Activated CD4-positive, alpha-beta T cell treated with anti-CD3 and anti-CD28 coated beads, Interleukin-2, amount 50 U/mL, for 1 hour (primary cell): Measurements from ENCODE around the gene CHMP2A.

Experiments used
- DNase-seq: peaks from one replicate; pipeline ENCODE4 v3.0.0-alpha.2; 2020

Gene CHMP2A

DNA sequence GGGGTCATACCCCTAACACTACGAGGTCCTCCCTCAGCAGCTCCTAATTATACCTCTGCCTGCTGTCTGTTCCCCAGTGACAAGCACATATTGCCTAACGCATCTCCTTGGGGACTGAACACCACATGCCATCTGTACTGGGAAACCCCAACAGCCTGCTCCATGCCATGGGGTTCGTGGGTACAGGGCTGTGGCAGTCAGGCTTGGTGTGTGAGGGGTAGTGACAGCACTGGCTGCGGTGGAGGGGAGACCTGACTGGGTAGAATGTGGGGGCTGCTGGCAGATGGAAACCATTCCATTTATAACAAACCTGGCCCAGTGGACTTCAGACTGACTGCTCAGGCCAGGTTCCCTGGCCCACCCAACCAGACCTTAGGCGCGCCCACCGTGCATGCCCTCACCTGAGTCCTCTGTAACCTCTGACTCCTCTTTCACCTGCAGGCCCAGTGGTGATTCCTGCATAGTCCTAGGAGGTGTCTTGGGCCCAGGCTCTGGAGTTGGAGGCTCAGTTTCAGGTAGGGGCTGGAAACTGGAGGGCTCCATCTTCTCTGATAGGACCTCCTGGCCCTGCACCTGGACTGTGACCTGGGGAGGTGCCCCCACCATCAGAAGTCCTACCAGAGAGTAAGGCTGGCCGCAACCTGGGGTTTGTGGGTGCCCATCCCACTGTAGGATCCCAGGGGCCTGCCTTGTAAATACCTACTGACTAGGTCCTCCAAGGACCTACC lies 15.2 kb upstream of the CHMP2A start:
- no peak for DNase-seq

DNA sequence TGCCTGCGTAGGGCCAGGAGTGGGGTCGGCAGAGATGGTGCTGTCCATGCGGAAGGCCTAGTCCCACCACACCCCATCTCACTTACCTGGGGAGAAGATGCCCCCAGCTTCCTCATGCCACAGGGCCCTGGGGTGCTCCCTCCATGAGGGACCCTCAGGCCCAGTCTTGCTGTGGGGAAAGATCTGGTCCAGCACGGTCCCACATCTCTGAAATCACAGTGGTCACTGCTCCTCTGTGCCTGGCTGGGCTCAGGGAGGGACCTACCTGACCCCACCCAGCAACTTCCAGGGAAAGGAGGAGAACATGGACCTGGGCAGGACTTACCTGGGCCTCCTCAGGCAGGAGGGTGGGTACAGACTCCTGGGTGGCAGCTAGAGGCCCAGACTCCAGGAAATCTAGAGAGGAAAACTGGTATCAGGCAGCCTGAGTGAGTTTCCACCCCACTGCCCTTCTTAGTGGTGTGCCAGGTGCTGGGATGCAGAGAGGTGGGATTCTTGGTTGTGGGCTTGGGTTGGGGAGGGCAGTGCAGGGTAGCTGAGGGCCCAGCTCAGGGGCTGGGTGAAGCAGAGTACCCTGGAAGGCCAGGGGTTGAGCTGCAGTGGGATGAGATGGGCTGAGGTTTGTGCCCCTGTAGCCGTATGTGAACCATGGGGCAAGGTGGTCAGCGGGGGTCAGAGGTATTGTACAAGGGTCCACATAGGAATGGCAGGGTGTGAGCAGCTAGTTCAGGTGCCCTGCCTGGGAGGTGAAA lies 14.5 kb upstream of the CHMP2A start:
- no peak for DNase-seq

DNA sequence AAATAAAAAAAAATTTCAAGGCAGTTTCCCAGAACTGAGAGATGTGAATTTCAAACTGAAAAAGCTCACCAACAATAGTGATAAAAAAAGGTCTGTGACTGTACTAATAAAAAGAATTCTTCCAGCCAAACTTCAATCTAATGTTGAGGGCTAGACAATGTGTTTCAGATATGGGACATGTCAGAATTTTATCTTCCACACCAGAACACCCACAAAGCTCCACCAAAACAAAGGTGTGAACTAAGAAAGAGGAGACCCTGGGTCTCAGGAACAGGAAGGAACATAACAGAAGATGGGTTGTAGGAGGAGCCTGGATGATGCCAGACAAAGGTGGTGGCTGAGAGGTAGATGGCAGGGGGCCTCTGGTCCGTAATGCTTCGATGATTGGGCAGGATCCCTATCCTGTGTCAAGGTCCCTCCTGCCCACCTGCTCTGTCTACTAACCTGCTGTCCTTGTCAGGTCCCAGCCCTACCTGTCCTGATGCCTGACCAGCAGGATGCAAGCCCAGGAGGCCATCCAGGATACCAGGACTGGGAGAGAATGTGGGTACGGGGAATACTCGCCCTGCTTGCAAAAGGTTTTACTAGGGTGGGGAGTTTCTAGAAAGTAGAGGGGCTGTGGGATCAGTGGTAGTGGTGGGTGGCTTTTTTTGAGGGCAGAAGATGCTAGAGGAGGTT lies 13.7 kb upstream of the CHMP2A start:
- no peak for DNase-seq

DNA sequence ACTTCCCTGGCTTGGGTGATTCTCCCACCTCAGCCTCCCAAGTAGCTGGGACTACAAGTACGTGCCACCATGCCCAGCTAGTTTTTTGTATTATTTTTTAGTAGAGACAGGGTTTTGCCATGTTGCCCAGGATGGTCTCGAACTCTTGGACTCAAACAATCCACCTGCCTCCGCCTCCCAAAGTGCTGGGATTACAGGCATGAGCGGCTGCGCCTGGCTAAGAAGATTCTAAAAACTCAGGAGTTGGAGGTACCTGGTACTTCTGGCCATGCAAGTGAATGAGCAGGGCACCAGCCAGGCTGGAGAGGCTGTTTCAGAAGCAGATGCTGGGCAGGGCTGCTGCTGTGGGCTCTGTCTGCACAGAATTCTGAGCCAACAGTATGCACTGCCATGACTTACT lies 12.1 kb upstream of the CHMP2A start:
- DNase-seq: no peak

DNA sequence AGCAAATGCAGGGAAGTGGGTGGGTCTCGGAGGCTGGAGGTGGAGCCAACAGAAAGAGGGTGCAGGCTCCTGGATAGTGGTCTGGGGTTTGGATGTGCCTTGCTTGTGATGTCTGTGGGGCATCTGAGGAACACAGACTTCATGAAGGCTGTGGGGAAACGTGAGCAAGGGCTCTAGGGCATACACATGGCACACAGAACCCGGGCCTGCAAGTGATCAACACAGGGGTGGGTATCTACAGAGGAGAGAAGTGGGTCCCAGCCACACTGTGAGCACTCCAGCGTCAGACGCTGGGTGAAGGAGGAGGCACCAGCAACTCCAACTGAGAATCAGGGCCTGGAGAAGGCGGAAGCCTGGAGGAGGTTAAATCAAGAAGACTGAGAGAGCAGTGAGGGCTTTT lies 8.9 kb upstream of the CHMP2A start:
- no peak for DNase-seq

DNA sequence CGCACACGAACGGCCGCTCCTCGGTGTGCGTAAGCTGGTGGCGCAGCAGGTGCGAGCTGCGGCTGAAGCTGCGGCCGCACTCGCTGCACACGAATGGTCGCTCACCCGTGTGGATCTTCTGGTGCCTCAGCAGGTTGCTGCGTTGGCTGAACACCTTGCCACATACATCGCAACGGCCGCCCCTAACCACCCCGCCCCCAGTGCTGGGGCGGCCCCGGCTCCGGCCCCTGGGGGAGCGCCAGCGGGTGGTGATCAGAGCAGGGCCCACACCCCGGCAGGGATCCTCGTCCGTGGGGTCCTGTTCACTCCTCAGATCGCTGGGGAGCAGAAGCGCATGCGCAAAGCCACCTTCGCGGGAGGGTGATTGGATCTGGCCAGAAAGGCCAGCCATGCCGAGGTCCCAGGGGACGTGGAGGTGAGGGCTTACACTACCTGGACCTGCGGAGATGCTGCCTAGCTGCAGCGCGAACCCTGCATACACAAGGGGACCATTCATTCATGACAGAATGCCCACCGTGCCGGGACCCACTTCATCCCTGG lies 8.2 kb upstream of the CHMP2A start:
- no peak for DNase-seq

DNA sequence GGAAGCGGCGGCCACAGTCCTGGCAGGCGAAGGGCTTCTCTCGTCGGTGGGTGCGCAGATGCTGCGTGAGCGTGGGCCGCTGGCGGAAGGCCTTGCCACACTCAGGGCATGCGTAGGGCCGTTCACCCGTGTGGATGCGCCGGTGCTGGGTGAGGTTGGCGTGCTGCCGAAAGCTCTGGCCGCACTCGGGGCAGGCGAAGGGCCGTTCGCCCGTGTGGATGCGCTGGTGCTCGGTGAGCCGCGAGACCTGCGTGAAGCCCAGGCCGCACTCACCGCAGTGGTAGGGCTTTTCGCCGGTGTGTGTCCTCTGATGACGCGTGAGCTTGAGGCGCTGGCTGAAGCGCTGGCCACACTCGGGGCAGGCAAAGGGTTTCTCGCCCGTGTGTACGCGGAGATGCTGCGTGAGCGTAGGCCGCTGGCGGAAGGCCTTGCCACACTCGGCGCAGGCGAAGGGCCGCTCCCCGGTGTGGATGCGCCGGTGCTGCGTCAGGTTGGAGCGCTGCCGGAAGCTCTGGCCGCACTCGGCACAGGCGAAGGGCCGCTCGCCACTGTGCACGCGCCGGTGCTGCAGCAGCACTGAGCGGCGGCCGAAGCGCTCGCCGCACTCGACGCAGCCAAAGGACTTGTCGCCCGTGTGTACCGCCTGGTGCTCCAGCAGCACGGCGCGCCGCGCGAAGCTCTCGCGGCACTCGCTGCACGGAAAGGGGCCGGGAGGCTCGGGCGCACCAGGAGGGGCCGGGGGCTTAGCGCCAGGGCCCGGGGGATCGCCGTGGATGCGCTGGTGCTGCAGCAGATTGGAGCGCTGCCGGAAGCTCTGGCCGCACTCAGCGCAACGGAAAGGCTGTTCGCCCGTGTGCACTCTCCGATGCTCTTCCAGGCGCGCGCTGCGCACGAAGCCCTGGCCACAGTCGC lies 7.5 kb upstream of the CHMP2A start:
- DNase-seq: no peak

DNA sequence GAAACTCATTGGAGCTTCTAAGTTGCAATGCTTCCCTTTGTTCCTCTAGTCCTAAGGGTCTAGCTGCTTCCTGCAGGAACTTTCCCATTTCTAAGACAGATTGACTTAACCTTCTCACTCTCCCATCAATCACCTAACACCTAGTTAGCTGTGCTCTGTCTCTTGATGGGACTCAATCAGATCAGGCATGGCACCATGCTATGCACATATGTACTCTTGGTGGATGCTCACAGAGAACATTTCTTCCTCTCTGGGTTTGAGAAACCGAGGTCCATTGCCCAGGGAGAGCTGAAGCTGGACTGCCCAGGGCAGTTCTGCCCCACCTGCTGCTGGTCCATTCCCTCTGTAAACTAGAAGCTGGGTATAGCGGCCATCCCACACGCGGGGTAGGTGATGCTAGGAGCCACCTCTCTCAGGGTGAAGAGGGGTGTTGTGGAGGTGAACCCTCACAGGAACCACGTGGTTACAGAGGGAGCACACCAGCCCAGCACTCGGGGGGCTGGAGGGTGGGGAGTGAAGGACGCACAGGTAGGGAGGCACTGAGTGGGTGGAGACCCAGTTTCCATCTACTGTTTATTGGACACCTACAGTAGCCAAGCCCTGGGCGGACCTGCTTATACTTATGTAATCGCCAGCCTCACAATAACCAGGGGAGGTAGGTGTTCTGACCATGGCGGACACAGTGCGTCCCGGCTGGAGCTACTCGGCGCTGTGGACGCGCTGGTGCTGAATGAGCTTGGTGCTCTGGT lies 6.6 kb upstream of the CHMP2A start:
- DNase-seq: no peak

DNA sequence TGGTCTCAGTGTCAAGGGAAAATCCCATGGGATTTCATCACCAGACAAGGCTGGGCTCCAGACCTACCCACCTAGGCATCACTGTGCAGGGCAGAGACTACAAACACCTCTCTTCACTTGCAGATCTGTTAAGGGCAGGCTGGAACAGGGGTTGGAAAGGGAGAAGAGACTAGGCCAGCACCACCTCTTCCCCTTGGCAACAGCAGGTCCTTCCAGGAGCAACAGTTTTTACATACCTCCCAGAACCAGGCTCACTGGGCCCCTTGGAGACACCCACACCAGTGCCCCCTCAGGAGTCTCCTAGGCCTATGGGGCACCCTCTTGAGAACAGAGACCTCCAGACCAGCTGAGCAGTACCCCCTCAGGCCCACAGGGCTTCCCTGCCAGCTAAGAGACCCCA lies 6.0 kb upstream of the CHMP2A start:
- DNase-seq: no peak

DNA sequence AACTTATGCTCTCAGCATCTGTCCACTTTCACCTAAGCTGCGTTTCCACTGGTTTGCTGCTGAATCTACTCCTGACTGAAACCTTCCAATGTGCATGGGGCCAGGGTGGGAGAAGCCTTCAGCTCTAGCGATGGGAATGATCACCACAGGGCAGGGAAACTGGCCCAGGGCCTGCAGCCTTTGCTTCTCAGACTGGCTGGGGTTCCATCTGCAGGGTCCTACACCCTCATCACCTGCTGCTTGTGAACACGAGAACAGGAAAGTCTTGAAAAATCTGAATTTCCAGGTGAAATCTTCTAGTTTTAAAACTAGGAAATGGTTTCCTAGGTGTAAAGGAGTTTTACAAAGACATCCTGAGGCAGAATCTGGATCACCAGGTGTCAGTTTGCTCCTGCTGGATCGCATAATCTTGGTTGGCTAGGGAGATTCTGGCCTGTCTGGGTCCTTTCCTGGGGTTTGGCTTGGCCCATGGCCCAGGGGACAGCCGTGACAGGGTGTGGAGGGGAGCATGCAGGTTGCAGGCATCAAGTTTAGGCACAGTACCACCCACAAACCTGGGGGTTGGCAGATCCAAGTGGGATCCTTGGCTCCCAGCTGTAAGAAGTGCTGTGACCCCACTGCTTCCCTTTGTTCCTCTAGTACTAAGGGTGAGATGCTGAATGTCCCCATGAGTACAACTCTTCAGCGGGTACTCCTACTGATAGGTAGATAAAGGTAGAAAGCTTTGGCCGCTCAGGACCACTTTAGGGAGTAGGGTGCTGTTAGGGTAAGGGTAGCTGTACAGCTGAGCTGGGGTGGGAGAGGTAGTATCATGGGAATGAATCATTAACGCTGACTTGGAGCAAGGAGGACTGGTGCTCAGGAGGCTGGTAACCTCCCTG lies 5.3 kb upstream of the CHMP2A start:
- no peak for DNase-seq

DNA sequence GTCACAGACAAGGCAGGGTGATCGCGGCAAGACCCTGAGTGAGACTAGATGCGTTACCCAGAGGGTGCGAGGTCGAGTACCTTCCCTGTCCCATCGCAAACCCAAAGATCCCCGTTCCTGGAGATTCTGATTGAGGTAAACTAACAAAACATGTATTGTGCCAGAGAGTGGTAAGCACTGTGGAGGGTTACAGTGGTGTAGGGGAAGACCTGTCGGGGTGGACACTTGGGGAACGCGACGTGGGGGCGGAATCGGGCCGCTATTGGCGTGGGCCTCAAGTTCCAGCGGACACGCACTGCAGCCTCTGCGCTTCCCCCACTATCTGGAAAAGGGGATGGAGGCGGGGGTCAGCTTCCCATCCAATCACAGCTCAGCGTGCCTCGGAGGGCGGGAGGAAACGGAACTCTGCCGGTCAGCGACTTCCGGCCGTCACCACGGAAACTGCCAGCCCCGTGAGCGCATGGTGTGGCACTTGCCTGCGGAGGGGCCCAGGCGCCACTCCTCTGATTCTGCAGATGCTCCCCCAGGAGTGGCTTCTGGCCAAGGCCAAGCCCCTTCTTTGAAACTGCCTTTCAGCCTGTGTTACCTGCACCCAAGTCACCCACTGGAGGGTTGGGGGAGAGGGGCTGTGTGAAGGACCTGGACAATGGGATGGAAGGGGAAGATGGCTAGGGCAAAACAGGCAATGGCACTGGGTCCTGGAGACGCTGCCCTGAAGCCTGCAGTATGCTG lies 4.5 kb upstream of the CHMP2A start:
- peak; percentile 41 for DNase-seq

DNA sequence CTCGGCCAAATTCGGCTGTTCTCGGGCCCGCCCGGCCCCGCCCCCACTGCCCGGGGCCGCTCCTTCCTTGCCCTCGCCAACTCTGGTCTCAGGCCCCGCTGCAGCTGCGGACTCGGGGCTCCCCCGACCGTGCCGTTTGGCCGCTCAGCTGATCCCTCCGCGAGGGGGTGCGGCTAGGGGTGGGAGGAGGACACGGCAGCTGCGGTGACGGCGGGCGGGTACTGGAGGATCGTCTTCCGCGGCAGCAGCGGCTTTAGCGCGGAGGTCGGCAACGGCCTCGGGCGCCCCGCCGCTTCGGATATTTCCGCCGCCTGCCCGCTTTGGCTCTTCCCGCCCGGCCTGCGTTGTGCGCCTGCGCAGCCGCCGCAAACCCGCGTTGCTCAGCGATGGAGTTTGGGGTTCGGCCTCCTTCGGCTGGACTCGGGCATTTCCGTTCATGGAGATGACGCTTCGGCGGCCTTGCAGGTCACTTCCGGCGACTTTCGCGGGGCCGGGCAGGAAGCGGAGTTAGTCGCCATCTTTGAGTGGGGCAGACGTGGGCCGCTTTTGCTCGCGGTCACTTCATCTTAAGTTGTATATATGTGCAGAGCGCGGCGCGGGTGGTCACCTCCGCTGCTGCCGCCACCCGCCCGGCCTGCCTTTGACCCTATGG lies 3.8 kb upstream of the CHMP2A start:
- DNase-seq: peak; percentile 100

DNA sequence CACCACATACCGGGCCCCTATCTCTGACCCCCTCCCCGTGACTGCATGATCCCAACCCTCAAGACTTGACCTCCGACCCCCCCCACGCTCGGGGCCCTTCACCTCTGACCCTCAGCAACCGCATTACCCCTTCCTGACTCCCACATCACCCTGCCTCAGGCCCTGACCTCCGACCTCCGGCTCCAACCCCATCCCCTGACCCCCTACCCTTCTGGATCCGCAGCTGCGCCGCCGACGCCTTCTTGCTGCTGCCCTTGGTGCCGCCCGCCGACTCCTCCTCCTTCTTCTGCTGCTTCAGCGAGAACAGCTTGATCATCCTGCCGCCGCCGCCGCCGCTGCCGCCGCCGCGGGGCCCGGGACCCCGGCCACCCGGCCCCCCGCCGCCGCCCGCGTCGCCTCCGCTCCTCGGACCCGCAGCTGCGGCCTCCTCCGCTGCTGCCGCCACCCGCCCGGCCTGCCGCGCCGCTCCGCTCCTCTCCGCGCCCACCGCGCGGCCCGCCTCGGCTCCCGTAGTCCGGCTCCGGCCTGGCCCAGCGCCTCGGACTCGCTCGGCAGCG lies 3.2 kb upstream of the CHMP2A start, which contains the start of gene UBE2M:
Gene UBE2M (minus strand): TSS at position 546 of the 557 bp plus-strand sequence. CDS start 230 bp downstream, at position 316.
- peak; percentile 59 for DNase-seq

DNA sequence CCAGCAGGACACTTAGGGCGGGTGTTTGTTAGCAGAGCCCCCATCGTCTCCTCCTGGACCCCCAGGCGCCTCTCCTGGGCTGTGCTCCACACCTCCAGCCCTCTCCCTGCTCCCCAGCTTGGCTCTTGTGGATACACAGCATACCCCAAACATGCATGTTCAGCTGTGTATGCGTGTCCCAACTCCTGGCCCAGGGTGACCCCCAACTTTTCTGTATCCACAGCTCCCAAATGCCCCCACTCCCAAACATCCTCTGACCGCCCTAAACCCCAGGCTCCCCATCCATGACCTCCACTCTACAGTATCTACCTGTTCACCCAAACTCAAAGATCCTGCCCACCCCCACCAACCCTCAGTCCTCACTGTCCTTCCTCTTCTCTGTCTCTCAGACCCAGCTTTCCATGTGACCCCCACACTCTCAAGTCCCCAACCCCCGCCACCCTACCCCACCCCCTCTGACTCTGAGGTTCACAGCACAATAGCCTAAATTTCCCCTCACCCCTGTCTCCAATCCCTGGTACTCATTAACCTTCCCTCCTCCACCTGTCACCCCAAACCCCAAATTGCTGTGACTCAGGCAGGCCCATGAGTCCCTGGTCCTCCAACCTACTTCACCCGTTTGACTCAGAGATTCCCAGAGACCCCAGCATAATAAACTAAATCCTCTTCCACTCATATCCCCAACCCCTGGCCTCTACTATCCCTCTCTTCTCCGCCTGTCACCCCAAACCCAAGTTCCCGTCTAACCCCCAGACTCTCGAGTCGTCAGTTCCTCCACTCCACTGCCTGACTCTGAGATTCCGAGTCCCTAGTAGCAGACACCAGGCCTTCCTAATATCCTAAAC lies 2.5 kb upstream of the CHMP2A start:
- DNase-seq: no peak

DNA sequence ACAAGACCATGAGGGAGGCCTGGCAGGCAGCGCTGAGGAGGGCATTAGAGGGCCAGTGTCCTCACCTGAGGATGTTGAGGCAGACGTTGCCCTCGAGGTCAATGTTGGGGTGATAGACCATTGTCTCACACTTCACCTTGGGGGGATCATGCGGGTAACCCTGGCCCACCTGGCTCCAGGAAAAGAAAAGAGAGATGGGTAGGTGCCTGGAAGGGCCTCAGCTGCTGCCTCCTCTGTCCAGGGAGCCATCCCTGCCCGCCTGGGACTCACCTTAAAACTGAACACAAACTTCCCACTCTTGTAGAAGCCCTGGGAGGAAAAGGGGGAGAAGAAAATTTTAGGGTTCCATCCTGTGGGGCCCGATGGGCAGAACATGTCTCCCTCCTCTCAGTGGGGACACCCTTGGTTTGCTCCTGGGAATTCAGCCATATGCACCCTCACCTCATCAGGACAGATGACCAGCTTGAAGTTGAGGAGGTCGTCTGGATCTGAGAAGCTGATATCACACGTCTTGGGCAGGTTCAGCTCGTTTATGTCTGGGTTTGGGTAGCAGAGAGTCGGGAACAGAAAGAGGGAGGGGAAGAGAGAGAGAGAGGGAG lies 1.8 kb upstream of the CHMP2A start:
- no peak for DNase-seq

DNA sequence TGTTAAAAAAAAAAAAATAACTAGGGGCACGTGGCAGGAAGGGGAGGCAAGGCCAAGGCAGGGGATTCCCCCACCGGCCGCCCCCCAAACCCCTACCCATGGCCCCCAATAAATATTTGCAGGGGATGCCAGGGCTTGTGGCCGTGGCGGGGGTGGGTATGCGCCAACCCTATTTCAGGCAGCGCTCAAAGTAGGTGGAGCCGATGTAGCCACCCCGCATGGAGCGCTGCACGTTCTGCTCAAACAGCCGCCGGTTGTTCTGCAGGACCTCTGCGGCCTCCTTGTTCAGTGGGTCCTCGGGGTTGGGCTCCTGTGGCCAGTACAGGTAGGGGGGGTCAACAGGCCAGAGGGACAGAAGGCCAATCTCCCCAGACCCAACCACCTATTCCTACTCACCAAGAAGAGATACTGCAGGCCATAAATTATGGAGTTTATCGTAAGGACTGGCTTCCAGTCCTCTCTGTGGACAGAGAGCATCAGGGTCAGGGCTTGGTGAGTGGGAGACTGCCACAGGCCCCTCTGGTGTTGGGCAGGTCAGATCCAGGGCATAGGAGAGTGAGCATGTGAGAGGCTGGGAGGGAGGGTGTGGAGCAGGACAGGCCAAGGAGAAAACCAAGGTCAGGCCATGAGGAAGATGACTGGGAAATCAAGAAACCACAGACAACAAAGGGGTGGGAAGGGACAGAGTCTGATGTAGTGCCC lies 1.2 kb upstream of the CHMP2A start:
- DNase-seq: no peak

DNA sequence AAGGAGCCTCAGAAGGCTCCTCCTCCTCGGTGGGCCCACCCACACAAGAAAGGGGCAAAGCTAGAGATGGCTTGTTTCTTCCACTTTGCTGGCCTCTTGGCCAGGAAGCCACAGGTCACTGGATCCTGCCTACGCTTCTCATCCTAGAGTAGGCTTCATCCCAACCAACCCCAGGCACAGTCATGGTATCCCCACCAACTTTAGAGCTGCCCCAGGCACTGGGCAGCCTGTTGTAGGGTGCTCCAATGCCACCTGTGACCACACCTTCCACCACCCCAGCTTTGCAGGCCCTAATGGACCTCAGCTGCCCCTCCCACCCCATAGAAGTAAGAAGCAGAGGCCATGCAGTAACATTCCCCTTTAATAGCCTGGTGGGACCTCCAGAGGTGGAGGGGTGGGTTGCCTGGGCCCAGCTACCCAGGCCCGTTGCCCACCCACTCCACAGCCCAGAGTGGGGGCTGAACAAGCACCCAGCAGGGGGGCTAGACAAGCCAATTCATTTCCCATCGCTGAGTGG lies 522 bp upstream of the CHMP2A start:
- no peak for DNase-seq
